ENCODE results near the gene JAKMIP1.

Gene JAKMIP1

GRCh38 chr4:5980436-5981155, 219.8 kb downstream of the JAKMIP1 start:
- no peak for DNase-seq

GRCh38 chr4:5979981-5980380, 220.4 kb downstream of the JAKMIP1 start:
- no peak for DNase-seq

GRCh38 chr4:5976921-5977320, 223.4 kb downstream of the JAKMIP1 start:
- DNase-seq, result no peak

GRCh38 chr4:5976431-5976830, 223.9 kb downstream of the JAKMIP1 start:
- no peak for DNase-seq
